WI38 (cell line): Measurements from ENCODE around the gene SPP1.
"Not testable (repeated sequence)": the region's sequence is repeated elsewhere in the genome, so short reads cannot be mapped to it uniquely, and the experiment has no call there.

Source experiments
- H3K4me3 ChIP-seq: 2 replicates; pipeline ENCODE4 v1.5.1; 2011; ENCODE audit warnings: low read depth, mild to moderate bottlenecking, control low read depth, low read length
- CTCF ChIP-seq: IDR thresholded peaks from 2 replicates; pipeline ENCODE4 v1.5.1; 2012; ENCODE audit warnings: low read depth, mild to moderate bottlenecking, control low read depth, low read length

Gene SPP1

GRCh38 chr4:87989765-87990164 lies 14.3 kb downstream of the SPP1 start:
- H3K4me3 ChIP-seq: no peak overlapping the region
- TF ChIP-seq CTCF: no peak

- no peak for TF ChIP-seq CTCF
- H3K4me3 ChIP-seq: no peak overlapping the region
Measured at GRCh38 chr4:87995435-87995834, 19.9 kb downstream of the SPP1 start.

GRCh38 chr4:87999191-87999691 lies 23.7 kb downstream of the SPP1 start:
- not testable (repeated sequence) for H3K4me3 ChIP-seq

- H3K4me3 ChIP-seq: no peak overlapping the region
- TF ChIP-seq CTCF: no peak
Measured at GRCh38 chr4:88001871-88002270, 26.4 kb downstream of the SPP1 start.

- H3K4me3 ChIP-seq: no peak overlapping the region
- TF ChIP-seq CTCF: no peak
Measured at GRCh38 chr4:88002786-88003185, 27.3 kb downstream of the SPP1 start.

- TF ChIP-seq CTCF: no peak
- no peak overlapping the region for H3K4me3 ChIP-seq
Measured at GRCh38 chr4:88003261-88003660, 27.7 kb downstream of the SPP1 start.

- TF ChIP-seq CTCF: no peak
- H3K4me3 ChIP-seq: no peak overlapping the region
Measured at GRCh38 chr4:88005076-88005475, 29.6 kb downstream of the SPP1 start.

- no peak overlapping the region for H3K4me3 ChIP-seq
- no peak for TF ChIP-seq CTCF
Measured at GRCh38 chr4:88005946-88006345, 30.4 kb downstream of the SPP1 start.
